ENCODE data around the gene CFAP61. TPM values are rescaled to one million over a fixed set of nuclear protein-coding genes. Genes with fewer than 3 reads are reported as not detected.

The CFAP61 gene
- total and polyA plus RNA-seq, 2 experiments from 2014 or later = 0.21 TPM; not detected in 1

- H3K4me1 Mint-ChIP-seq = peaks cover 23% of the 10 kb centered on the region
- TF ChIP-seq REST (IDR thresholded peaks at IDR 0.05; ENCODE audit: unreplicated experiment) (no peak), POLR2AphosphoS5 (IDR thresholded peaks at IDR 0.05; ENCODE audit: low read depth) (no peak), NANOG (IDR thresholded peaks at IDR 0.05; ENCODE audit: borderline replicate concordance) (no peak), EZH2phosphoT487 (IDR thresholded peaks at IDR 0.05; ENCODE audit: unreplicated experiment) (no peak), STAT1 (IDR thresholded peaks at IDR 0.05; ENCODE audit: unreplicated experiment) (no peak), CREB1 (CRISPR knock-in tag; IDR thresholded peaks at IDR 0.05; ENCODE audit: low read depth) (no peak), EZH2 (IDR thresholded peaks at IDR 0.05; ENCODE audit: low read depth, unreplicated experiment) (no peak), JUNB (IDR thresholded peaks at IDR 0.05; ENCODE audit: unreplicated experiment) (no peak), ZNF331 (CRISPR knock-in tag; IDR thresholded peaks at IDR 0.05; ENCODE audit: low read depth) (no peak)
- TF ChIP-seq, protein P1, sequence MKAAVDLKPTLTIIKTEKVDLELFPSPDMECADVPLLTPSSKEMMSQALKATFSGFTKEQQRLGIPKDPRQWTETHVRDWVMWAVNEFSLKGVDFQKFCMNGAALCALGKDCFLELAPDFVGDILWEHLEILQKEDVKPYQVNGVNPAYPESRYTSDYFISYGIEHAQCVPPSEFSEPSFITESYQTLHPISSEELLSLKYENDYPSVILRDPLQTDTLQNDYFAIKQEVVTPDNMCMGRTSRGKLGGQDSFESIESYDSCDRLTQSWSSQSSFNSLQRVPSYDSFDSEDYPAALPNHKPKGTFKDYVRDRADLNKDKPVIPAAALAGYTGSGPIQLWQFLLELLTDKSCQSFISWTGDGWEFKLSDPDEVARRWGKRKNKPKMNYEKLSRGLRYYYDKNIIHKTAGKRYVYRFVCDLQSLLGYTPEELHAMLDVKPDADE (IDR thresholded peaks at IDR 0.05) = no peak
- TF ChIP-seq, protein P2, sequence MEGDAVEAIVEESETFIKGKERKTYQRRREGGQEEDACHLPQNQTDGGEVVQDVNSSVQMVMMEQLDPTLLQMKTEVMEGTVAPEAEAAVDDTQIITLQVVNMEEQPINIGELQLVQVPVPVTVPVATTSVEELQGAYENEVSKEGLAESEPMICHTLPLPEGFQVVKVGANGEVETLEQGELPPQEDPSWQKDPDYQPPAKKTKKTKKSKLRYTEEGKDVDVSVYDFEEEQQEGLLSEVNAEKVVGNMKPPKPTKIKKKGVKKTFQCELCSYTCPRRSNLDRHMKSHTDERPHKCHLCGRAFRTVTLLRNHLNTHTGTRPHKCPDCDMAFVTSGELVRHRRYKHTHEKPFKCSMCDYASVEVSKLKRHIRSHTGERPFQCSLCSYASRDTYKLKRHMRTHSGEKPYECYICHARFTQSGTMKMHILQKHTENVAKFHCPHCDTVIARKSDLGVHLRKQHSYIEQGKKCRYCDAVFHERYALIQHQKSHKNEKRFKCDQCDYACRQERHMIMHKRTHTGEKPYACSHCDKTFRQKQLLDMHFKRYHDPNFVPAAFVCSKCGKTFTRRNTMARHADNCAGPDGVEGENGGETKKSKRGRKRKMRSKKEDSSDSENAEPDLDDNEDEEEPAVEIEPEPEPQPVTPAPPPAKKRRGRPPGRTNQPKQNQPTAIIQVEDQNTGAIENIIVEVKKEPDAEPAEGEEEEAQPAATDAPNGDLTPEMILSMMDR (conservative IDR thresholded peaks at IDR 0.05; ENCODE audit: low read depth in 2 of 2) = no peak
- TF ChIP-seq, protein P3, sequence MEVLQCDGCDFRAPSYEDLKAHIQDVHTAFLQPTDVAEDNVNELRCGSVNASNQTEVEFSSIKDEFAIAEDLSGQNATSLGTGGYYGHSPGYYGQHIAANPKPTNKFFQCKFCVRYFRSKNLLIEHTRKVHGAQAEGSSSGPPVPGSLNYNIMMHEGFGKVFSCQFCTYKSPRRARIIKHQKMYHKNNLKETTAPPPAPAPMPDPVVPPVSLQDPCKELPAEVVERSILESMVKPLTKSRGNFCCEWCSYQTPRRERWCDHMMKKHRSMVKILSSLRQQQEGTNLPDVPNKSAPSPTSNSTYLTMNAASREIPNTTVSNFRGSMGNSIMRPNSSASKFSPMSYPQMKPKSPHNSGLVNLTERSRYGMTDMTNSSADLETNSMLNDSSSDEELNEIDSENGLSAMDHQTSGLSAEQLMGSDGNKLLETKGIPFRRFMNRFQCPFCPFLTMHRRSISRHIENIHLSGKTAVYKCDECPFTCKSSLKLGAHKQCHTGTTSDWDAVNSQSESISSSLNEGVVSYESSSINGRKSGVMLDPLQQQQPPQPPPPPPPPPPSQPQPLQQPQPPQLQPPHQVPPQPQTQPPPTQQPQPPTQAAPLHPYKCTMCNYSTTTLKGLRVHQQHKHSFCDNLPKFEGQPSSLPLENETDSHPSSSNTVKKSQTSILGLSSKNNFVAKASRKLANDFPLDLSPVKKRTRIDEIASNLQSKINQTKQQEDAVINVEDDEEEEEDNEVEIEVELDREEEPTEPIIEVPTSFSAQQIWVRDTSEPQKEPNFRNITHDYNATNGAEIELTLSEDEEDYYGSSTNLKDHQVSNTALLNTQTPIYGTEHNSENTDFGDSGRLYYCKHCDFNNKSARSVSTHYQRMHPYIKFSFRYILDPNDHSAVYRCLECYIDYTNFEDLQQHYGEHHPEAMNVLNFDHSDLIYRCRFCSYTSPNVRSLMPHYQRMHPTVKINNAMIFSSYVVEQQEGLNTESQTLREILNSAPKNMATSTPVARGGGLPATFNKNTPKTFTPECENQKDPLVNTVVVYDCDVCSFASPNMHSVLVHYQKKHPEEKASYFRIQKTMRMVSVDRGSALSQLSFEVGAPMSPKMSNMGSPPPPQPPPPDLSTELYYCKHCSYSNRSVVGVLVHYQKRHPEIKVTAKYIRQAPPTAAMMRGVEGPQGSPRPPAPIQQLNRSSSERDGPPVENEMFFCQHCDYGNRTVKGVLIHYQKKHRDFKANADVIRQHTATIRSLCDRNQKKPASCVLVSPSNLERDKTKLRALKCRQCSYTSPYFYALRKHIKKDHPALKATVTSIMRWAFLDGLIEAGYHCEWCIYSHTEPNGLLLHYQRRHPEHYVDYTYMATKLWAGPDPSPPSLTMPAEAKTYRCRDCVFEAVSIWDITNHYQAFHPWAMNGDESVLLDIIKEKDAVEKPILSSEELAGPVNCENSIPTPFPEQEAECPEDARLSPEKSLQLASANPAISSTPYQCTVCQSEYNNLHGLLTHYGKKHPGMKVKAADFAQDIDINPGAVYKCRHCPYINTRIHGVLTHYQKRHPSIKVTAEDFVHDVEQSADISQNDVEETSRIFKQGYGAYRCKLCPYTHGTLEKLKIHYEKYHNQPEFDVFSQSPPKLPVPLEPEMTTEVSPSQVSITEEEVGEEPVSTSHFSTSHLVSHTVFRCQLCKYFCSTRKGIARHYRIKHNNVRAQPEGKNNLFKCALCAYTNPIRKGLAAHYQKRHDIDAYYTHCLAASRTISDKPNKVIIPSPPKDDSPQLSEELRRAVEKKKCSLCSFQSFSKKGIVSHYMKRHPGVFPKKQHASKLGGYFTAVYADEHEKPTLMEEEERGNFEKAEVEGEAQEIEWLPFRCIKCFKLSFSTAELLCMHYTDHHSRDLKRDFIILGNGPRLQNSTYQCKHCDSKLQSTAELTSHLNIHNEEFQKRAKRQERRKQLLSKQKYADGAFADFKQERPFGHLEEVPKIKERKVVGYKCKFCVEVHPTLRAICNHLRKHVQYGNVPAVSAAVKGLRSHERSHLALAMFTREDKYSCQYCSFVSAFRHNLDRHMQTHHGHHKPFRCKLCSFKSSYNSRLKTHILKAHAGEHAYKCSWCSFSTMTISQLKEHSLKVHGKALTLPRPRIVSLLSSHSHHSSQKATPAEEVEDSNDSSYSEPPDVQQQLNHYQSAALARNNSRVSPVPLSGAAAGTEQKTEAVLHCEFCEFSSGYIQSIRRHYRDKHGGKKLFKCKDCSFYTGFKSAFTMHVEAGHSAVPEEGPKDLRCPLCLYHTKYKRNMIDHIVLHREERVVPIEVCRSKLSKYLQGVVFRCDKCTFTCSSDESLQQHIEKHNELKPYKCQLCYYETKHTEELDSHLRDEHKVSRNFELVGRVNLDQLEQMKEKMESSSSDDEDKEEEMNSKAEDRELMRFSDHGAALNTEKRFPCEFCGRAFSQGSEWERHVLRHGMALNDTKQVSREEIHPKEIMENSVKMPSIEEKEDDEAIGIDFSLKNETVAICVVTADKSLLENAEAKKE (CRISPR knock-in tag; IDR thresholded peaks at IDR 0.05) = no peak
- ATAC-seq (no peak), DNase-seq (ENCODE audit: low spot score) (peak; percentile 37)
- no peaks in the 10 kb centered on the region for H3K9me3 Mint-ChIP-seq
- peaks cover 10% of the 10 kb centered on the region for H3K27me3 Mint-ChIP-seq (ENCODE audit: insufficient read depth, low read depth, poor library complexity)
- Histone ChIP-seq H3K4me2 (no peak overlapping the region), H3K4me1 (ENCODE audit: insufficient read depth) (peaks cover 18% of the 10 kb centered on the region), H3F3A (replicated peaks; ENCODE audit: low read depth) (no peaks in the 10 kb centered on the region), H3K27ac (ENCODE audit: low read depth) (no peak overlapping the region), H2AFZ (no peak overlapping the region), H3K9me2 (ENCODE audit: insufficient read depth) (no peaks in the 10 kb centered on the region), H3K79me2 (replicated peaks; ENCODE audit: insufficient read depth) (peaks cover 21% of the 10 kb centered on the region), H4K20me1 (replicated peaks; ENCODE audit: insufficient read depth) (peaks cover 5% of the 10 kb centered on the region; the same call in 1 of the 2 replicates), H3K27me3 (ENCODE audit: insufficient read depth) (no peaks in the 10 kb centered on the region), H3K36me3 (ENCODE audit: insufficient read depth) (no peaks in the 10 kb centered on the region), H3K4me3 (no peak overlapping the region)
- H3K36me3 Mint-ChIP-seq (ENCODE audit: low read depth) = no peaks in the 10 kb centered on the region; the same call in 1 of the 3 replicates
- H3K27ac Mint-ChIP-seq = no peak overlapping the region
- H3K4me3 Mint-ChIP-seq = no peak overlapping the region
These were observed 37.7 kb upstream of the CFAP61 start for GRCh38 chr20:20014659-20015058.

Measured in GM23338 (cell line).